GM18870 (cell line): Measurements from ENCODE around the gene RUNX2.

Experiments used
- ATAC-seq: cut with Tn5 transposase; IDR thresholded peaks from one replicate; pipeline ENCODE4 v1.9.1; 2021; ENCODE audit warnings: moderate library complexity; ENCODE audit not compliant: unreplicated experiment

RUNX2 gene

GRCh38 chr6:45430590-45431202, 102.6 kb downstream of the RUNX2 start:
- ATAC-seq, result no peak

DNA sequence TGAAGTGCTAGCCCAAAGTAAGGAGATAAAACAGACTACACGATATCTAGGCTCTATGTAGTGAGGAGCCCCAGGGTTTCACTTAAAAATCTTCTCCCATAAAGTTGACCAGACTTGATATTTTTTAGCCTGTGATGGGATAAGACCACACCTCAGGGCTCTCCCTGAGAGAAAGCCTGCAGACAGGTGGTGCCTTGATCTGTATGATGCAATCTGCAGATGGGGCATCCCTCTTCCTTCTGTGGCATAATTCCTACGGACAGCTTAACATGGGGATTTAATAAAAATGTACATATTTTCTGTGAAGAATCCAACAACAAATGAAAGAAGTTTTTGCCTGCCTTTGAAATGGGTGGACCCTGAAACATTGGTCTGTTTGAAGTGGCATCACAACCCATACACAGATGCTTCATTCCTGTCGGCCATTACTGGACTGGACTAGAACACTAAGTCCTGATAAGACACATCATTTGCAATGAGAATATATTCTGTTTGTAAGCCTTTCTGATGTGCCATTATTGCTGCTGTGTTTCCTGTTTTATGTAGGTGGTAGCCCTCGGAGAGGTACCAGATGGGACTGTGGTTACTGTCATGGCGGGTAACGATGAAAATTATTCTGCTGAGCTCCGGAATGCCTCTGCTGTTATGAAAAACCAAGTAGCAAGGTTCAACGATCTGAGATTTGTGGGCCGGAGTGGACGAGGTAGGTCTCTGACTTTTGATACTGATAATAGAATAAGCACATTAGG, 103.4 kb downstream of the RUNX2 start:
- no peak for ATAC-seq

DNA sequence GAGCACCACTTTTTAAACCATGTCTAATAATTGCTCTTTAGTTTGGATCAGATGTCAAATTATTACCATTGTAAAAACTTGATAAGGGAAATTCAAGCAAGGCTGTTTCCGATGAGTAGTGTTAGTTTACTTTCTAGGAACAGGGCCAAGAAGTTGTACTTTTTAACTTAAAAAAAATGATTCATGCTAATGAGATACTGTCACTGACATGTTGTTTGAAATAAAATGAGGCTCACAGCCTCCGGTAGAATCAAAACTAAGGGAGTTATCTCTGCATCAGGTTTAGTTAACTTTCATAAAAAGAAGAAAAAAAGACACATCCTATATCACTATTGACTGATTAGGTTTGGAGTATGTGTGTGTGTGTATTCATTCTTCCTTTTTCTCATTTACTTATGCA, 104.8 kb downstream of the RUNX2 start:
- ATAC-seq, result no peak

DNA sequence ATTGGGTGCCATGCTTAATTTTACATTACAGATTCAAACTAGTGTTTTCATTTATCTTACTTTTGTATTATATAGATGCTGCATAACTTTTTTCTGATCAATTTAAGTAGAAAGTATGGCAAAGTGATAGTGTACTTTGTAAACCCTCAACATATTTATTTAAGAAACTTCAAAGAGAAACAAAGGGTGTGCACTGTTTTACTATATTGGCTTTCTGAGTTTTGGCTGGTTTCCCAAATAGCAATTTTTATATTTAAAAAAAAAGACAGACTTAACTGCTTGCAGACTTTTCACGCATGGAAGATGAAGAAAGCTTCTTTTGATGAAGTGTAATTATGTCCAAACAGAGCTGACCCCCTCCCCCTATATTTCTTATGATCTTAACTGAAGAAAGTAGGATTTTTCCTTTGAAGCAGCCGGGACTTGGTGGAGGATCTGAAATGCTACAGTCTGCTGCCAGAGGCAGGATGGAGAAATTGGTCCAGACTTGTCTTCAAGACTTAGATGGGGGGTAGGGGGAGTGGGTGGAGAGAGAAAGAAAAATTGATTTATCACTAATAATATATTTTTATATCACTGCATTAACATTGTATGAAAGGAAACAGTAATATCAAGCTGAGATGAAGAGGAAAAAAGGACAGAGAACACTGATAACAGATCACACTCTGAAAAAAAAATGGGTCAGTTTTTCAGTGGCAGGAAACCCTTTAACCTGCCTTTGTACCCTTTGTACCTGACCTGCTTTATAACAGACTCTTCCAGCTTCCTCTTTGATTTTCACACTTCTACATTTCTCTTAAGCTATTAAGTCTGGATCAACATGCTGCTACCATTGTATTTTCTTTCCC, 105.6 kb downstream of the RUNX2 start:
- no peak for ATAC-seq

DNA sequence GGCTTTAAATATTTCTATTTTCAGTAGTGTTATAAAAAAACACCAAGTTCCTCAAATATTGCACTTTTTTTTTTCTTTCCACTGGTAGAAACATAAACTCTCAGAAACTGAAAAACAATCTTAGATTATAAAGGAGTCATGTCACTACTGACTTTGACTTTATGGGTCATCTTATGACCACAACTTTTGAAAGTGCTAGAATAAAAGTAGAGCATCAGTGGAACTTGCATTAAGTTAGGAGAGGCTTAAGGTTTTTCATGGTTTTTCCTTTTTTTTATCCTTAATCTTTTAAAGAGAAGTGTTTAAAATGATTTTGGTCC, 106.2 kb downstream of the RUNX2 start:
- no peak for ATAC-seq

DNA sequence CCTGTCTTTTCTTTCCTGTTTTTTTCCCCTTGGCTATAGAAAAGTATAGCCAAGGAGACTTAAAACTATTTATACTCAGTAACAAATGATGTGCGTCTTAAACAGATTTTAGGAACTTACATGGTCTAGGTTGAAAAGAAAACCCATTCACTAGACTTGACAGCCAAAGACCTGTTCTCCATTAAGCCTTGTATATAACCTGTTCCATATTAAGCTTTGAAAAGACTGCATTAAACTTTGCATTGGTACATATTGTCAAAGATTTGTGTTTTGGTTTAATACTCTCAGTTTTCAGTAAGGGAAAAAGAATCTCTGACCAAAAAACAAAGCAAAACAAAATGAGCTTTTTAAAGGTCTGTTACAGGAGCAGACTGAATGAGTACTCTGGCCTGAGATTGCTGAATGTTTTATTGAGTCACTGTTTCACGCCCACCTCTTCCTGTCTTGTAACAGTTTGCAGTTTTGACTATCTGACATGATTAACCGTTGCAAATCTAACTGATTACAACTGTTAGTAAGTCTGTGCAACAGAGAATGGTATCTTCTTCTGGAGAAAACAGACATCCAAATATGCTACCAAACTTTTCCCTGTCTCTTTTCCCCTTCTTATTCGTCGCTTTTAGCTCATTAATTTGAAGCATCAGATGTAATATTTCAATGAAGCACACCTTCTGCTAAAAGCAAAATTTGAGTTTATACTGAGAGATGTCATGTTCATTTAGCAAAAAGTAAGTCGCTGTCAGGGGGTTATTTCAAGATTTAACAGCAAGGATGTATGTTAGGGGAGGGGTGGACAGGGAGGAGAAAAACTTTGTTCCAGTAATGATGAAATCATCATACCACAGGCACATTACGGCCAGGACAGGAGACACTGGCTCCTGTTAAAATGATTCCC, 108.7 kb downstream of the RUNX2 start:
- no peak for ATAC-seq

- no peak for ATAC-seq
These were observed 109.3 kb downstream of the RUNX2 start for GRCh38 chr6:45437439-45437815.

DNA sequence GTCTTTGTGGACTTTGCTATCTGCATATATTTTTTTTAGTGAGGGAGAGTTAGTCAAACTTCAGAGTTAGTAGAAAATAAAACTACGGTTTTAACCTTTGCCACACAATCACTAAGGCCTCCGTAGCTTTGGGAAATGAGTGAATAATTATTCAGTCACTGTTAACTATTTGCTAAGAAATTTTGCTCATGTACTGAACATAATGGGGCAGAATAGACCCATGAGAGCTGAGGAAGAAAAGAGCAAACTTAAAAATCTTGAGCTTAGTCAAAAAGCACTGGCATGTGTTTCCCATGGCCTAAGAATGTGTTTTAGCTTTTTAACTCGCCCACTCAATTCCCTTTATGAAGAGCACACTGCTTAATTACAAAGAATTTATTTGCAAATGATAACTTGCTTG, 110.0 kb downstream of the RUNX2 start:
- no peak for ATAC-seq

- ATAC-seq, result no peak
These were observed 110.8 kb downstream of the RUNX2 start for GRCh38 chr6:45438849-45439406.

GRCh38 chr6:45439459-45439858, 111.3 kb downstream of the RUNX2 start:
- no peak for ATAC-seq

DNA sequence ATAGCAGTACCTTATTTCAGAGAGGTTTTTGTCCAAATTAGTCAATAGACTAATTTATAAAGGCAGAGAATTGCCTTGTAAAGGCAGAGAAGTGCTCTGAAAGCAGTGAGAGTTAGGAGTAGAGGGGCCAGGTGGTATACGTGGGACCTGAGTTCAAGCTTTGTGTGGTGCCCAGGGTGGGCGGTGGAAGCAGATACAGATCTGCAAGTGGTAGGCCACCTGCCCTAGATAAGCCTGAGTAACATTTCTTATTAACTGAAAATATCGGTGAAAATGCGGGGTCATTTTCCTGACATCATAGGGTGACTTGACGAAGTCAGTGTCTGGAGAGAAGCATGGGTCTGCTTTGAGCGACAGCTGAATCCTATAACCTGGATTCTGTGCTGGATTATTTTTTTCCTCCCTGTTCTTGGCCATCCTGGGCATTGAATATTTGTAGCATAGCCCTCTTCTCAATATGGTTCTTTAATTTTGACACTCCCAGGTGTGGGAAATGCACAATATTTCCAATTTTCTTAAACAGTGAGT, 111.8 kb downstream of the RUNX2 start:
- ATAC-seq, result no peak

- no peak for ATAC-seq
These were observed 113.8 kb downstream of the RUNX2 start for GRCh38 chr6:45441851-45442453.

- ATAC-seq, result no peak
These were observed 114.6 kb downstream of the RUNX2 start for GRCh38 chr6:45442716-45443115.

- ATAC-seq, result no peak
These were observed 117.2 kb downstream of the RUNX2 start for GRCh38 chr6:45445364-45445748.

GRCh38 chr6:45445749-45446549, 117.8 kb downstream of the RUNX2 start:
- ATAC-seq, result no peak

DNA sequence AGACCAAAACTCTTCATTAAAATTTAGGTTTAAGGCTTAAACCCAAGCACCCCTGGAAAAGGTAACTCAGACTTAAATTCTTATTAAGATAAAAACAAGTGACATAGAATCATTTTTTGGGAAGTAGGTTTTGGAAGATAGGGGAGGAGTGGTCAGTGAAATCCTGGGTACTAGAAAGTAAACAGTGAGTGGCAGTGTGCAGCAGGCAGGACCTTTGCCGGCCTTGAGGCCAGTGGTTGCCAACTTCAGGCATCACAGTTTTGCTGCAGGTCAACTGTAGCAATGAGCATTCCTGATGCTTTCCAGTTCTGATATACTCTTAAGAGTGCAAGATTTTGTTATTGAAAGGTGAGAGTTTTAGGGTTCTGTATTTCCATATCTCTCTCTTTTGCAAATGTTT, 118.9 kb downstream of the RUNX2 start:
- no peak for ATAC-seq

- no peak for ATAC-seq
These were observed 119.6 kb downstream of the RUNX2 start for GRCh38 chr6:45447716-45448115.

- no peak for ATAC-seq
These were observed 120.6 kb downstream of the RUNX2 start for GRCh38 chr6:45448417-45449389.
